Glomerular endothelial cell (primary cell): Measurements from ENCODE around the gene TPST2. TPM values are rescaled to one million over a fixed set of nuclear protein-coding genes. Genes with fewer than 3 reads are reported as not detected.
"Not testable (repeated sequence)": the region's sequence is repeated elsewhere in the genome, so short reads cannot be mapped to it uniquely, and the experiment has no call there.

Experiments used
- DNase-seq: peaks from one replicate; pipeline ENCODE4 v3.0.0-alpha.2; 2011; ENCODE audit warnings: low read depth, low spot score; ENCODE audit errors: extremely low read depth
- total RNA-seq: library from RNA; depleted of rRNA; stranded (reverse); fragments of >200 nt; gene quantifications from 2 replicates; pipeline ENCODE4 v1.2.3, GENCODE V29; 2015

The TPST2 gene
- total RNA-seq, 1 donor from 2014 or later, result 99.2 TPM

DNA sequence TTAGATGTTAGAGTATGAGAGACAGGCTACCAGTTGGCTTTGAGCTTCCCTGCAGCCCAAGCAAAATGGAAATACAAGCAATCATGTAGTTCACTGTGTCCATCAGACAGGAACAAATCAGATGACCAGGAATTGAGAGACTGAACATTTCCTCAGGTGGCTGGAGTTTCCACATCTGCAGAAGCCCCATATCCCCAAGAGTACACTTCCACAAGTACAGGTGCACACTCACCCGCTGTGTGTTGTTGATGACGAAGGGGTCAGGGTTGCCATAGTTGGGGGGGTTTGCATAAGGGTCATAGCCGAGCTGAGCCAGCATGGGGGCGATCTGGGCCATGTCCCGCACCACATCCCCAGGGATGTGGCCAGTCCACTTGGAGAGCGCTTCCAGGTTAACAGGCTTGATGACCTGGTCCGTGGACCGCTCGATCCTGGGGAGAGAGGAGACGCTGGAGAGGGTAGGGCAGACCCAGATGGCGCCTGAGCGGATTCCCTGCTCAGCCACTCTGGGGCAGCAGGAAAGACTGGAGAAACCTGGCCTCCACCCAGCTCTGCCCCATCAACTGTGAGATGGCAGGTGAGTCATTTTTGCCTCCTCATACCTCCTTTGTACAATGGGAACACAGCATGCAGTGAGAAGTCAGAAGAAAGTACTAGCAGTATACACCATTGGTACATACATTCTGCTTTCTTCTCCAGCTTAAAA is 53.7 kb downstream of the TPST2 start:
- no peak for DNase-seq

GRCh38 chr22:26535603-26535908 is 54.4 kb downstream of the TPST2 start:
- no peak for DNase-seq

DNA sequence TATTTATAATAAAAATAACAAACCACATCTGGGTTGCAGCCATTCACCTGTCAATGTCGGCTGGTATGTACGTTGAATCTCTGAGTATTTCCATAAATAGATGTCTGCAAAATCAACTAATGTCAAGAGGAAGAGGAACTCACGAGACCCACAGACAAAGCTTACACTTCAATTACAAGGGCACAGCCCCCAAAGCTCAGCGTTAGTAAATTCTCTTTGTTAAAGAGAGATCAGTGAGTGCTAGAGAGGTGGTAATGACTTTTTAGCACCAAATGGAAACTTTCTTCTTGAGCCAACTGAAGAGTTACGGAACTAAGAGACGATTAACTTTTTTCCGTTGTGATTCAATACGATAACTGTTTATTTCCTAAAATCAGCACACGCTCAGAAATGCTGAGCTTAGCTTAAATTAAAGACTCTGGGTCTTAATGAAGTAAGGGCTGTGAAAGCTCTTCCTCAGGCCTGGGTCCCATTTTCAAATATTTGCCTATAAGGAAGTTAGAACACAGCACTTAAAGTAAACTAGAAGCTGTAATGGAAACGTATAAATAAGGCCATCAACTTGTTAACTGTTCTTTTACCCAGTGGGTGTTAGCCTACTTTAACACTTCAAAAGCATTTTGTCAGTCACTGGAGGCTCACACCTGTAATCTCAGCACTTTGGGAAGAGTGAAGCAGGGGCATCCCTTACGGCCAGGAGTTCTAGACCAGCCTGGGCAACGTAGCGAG is 54.9 kb downstream of the TPST2 start:
- no peak for DNase-seq

- DNase-seq, result no peak
Observed at GRCh38 chr22:26534171-26534855, 55.6 kb downstream of the TPST2 start.

DNA sequence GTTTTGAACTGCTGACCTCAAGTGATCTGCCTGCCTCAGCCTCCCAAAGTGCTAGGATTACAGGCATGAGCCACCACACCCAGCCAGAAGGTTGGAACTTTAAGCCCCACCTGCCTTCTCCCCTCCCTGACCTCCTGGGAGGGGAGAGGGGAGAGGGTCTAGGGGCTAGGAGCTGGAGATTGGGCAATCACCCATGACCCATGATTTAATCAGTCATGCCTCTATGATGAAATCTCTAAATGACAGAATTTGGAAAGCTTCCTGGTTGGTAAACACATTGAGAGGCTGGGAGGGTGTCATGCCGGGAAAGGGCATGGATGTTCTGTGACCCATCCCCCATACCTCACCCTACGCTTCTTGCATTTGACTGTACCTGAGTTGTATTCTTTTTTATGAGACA is 60.6 kb downstream of the TPST2 start:
- no peak for DNase-seq

- DNase-seq, result not testable (repeated sequence)
Observed at GRCh38 chr22:26528518-26528917, 61.4 kb downstream of the TPST2 start.

- no peak for DNase-seq
Observed at GRCh38 chr22:26527574-26528465, 62.1 kb downstream of the TPST2 start.

GRCh38 chr22:26527167-26527566 is 62.8 kb downstream of the TPST2 start:
- DNase-seq, result no peak

DNA sequence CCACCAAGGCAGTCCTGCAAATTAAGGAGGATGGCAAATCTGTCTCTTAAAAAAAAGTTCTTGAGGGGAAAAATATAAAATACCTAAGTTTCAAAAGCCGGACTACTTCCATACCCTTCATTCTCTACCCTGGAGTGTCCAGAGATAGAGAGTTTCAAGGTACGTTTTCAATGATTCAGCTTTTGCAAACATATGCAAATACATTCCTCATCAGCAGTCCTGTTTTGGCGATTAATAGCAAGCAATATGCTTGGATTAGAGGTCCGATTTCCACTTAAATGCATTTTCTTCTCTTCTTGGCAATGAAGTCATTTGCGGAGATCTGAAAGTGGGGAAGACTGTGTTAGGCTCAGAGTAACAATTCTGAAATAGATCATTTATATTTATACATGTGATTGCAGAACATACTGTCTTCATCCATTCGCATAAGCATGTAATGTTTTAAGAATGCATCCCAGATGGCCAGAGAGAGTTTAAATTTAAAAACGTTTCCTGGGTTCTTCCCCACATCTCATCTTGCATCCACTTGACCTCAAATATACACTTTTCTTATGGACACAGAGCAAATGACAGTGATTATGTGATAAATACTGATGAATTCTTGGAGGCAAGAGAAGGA is 63.9 kb downstream of the TPST2 start:
- DNase-seq, result no peak

DNA sequence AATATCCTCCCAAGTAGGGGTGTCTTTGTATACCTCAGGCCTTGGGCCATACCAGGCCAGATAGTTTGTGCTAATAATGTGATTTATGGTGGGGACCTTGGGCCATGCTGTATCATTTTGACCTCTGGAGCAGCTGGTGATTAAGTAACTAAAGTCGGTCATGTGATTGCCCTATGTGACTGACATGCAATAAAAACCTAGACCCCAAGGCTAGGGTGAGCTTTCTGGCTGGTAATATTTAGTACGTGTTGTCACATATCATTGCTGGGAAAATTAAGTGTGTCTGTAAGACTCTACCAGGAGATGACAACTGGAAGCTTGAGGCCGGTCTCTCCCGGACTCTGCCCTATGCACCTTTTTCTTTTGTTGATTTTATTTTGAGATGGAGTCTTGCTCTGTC is 65.1 kb downstream of the TPST2 start:
- no peak for DNase-seq

DNA sequence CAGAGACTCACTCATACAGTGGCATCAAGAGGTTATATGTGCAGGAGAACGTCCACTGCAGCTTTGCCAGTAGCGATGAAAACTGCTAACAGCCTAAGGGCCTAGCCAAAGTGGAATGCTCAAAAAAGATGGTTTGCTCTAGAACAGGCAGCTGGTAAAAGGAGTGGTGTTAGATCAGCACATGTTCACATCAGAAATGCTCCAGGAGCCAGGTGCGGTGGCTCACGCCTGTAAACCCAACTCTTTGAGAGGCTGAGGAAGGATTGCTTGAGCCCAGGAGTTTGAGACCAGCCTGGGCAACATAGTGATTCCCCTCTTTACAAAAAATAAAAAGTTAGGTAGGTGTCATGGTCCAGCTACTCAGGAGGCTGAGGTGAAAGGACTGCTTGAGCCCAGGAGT is 67.3 kb downstream of the TPST2 start:
- no peak for DNase-seq

- DNase-seq, result no peak
Observed at GRCh38 chr22:26522012-26522411, 67.9 kb downstream of the TPST2 start.

- no peak for DNase-seq
Observed at GRCh38 chr22:26517429-26517828, 72.5 kb downstream of the TPST2 start.

DNA sequence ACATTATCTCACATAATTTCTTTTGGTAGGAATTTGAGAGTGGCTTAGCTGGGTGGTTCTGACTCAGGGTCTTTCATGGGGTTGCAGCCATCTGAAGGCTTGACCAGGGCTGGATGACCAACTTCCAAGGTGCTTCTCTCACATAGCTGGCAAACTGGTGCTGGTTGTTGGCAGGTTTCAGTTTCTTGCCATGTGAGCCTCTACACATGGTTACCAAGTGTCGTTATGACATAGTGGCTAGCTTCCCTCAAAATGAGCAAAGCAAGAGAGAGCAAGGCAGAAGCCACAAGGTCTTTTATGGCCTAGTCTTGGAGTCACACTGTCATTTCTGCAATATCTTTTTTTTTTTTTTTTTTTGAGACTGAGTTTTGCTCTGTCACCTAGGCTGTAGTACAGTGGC is 73.4 kb downstream of the TPST2 start:
- DNase-seq, result no peak

DNA sequence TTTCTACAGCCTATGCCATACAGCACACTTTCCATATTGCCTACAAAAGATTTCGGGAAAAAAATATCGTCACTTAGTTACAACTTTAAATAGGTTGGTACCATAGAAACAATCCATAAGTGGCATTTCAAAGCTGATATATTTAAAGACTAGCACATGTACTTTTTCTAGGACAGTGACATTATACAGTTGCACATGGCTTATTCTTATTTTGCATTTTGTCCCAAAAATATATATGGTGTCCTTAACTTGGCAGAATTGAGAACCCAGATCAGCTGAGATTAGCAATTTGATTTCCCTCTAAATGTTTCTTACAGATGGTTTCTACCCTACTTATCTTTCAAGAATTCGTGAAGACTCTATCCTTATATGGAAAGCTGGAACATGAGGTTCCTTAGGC is 74.0 kb downstream of the TPST2 start:
- no peak for DNase-seq

GRCh38 chr22:26514419-26515161 is 75.3 kb downstream of the TPST2 start:
- no peak for DNase-seq

- DNase-seq, result no peak
Observed at GRCh38 chr22:26513838-26514237, 76.1 kb downstream of the TPST2 start.

- no peak for DNase-seq
Observed at GRCh38 chr22:26512149-26512793, 77.7 kb downstream of the TPST2 start, which contains the start of gene TFIP11. TFIP11 (minus strand) TSS chr22:26512473; CDS start chr22:26510272, 2,201 bp downstream.

DNA sequence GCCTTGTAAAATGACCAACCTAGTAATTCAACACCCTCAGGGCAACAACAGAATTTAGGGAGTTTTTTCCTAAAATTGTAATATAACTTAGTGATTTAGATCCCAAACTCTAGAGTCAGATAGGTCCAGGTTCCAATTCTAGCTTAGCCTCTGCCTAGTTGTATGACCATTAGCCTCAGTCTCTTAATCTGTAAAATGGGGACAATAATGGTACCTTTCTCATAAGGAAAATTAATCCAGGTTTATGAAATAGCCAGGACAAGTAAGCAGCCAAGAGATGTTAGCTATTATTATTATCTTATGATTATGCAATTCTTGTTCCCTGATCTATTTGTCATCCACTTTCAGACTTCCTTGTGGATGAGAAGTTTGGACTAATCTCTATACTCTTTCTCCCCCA is 81.8 kb downstream of the TPST2 start:
- DNase-seq, result no peak
